HEK293 (cell line): Measurements from ENCODE around the gene SUCNR1.

Experiments
- CTCF ChIA-PET: fragments of 350-600 bp; formaldehyde crosslinking; extraction: SDS; loops from one replicate; lab custom pipeline; 2021; ENCODE audit warnings: antibody characterized with exemption; lab: Yijun Ruan, JAX
- POLR2A ChIA-PET: fragments of 300-600 bp; formaldehyde crosslinking; extraction: SDS; loops from one replicate; lab custom pipeline; 2020; ENCODE audit warnings: antibody characterized with exemption, inconsistent platforms; lab: Yijun Ruan, JAX
- H3K27ac ChIP-seq: fragments of 200-500 bp; sonication (Bioruptor generic); 2 replicates; pipeline ENCODE4 v1.5.1; 2014; ENCODE audit warnings: low read depth, low read length, control low read depth, inconsistent platforms; ENCODE audit errors: extremely low read depth
- H3K36me3 ChIP-seq, 2 experiments: fragments of 200-500 bp in 1 of 2; sonication (Bioruptor generic) in 1 of 2; 1 replicate in 1 of 2; 2 replicates in 1 of 2; pipeline ENCODE4 v1.5.1; 2014 to 2017; ENCODE audit warnings: inconsistent platforms in 2 of 2, low read length in 2 of 2; ENCODE audit not compliant: control insufficient read depth in 2 of 2, insufficient read depth in 1 of 2
- H3K4me1 ChIP-seq: fragments of 200-500 bp; sonication (Bioruptor generic); 2 replicates; pipeline ENCODE4 v1.5.1; 2014; ENCODE audit warnings: mild to moderate bottlenecking, low read length, inconsistent platforms; ENCODE audit not compliant: control insufficient read depth, insufficient read depth
- H3K4me3 ChIP-seq: 2 replicates; pipeline ENCODE4 v1.5.1; 2011; ENCODE audit warnings: low read depth, mild to moderate bottlenecking, control low read depth, low read length, moderate library complexity
- H3K9me3 ChIP-seq: fragments of 200-500 bp; sonication (Bioruptor generic); 2 replicates; pipeline ENCODE4 v1.5.1; 2014; ENCODE audit warnings: low read depth, low read length, inconsistent platforms; ENCODE audit not compliant: control insufficient read depth, insufficient read depth
- BCL11A ChIP-seq: fragments of 450-650 bp; formaldehyde crosslinking; IDR thresholded peaks from 2 replicates; pipeline ENCODE4 v1.5.1; 2016; ENCODE audit warnings: low read depth, missing biosample characterization, missing genetic modification characterization
- EGR2 ChIP-seq: fragments of 450-650 bp; formaldehyde crosslinking; IDR thresholded peaks from 2 replicates; pipeline ENCODE4 v1.5.1; 2016; ENCODE audit warnings: low read depth, missing biosample characterization, missing genetic modification characterization
- GFI1B ChIP-seq: fragments of 450-650 bp; formaldehyde crosslinking; IDR thresholded peaks from 2 replicates; pipeline ENCODE4 v1.5.1; 2016; ENCODE audit warnings: missing biosample characterization, missing genetic modification characterization
- MYNN ChIP-seq: fragments of 450-650 bp; formaldehyde crosslinking; IDR thresholded peaks from 2 replicates; pipeline ENCODE4 v1.5.1; 2016; ENCODE audit warnings: missing biosample characterization, missing genetic modification characterization, borderline replicate concordance
- ZNF138 ChIP-seq: fragments of 450-650 bp; formaldehyde crosslinking; IDR thresholded peaks from 2 replicates; pipeline ENCODE4 v1.5.1; 2016; ENCODE audit warnings: missing biosample characterization, missing genetic modification characterization, borderline replicate concordance
- ZNF146 ChIP-seq: fragments of 450-650 bp; formaldehyde crosslinking; IDR thresholded peaks from 2 replicates; pipeline ENCODE4 v1.5.1; 2016; ENCODE audit warnings: missing biosample characterization, missing genetic modification characterization
- ZNF157 ChIP-seq: fragments of 450-650 bp; formaldehyde crosslinking; IDR thresholded peaks from 2 replicates; pipeline ENCODE4 v1.5.1; 2016; ENCODE audit warnings: missing biosample characterization, missing genetic modification characterization
- ZNF16 ChIP-seq: fragments of 450-650 bp; formaldehyde crosslinking; IDR thresholded peaks from 2 replicates; pipeline ENCODE4 v1.5.1; 2016; ENCODE audit warnings: low read depth, missing biosample characterization, missing genetic modification characterization
- ZNF174 ChIP-seq: fragments of 450-650 bp; formaldehyde crosslinking; IDR thresholded peaks from 2 replicates; pipeline ENCODE4 v1.5.0; 2017; ENCODE audit warnings: missing biosample characterization, mild to moderate bottlenecking, missing genetic modification characterization
- ZNF2 ChIP-seq: fragments of 450-650 bp; formaldehyde crosslinking; IDR thresholded peaks from 2 replicates; pipeline ENCODE4 v1.5.1; 2016; ENCODE audit warnings: missing biosample characterization, missing genetic modification characterization
- ZNF214 ChIP-seq: fragments of 450-650 bp; formaldehyde crosslinking; IDR thresholded peaks from 2 replicates; pipeline ENCODE4 v1.5.1; 2017; ENCODE audit warnings: missing biosample characterization, mild to moderate bottlenecking, missing genetic modification characterization, borderline replicate concordance
- ZNF223 ChIP-seq: fragments of 450-650 bp; formaldehyde crosslinking; IDR thresholded peaks from 2 replicates; pipeline ENCODE4 v1.5.1; 2016; ENCODE audit warnings: missing biosample characterization, missing genetic modification characterization
- ZNF37A ChIP-seq: fragments of 450-650 bp; IDR thresholded peaks from 2 replicates; pipeline ENCODE4 v1.5.1; 2018; ENCODE audit warnings: missing biosample characterization, missing genetic modification characterization
- ZNF426 ChIP-seq: fragments of 450-650 bp; formaldehyde crosslinking; IDR thresholded peaks from 2 replicates; pipeline ENCODE4 v1.5.1; 2017; ENCODE audit warnings: missing biosample characterization, missing genetic modification characterization, mild to moderate bottlenecking, inconsistent platforms, moderate library complexity
- ZNF433 ChIP-seq: fragments of 450-650 bp; formaldehyde crosslinking; IDR thresholded peaks from 2 replicates; pipeline ENCODE4 v1.5.1; 2016; ENCODE audit warnings: missing biosample characterization, missing genetic modification characterization, low read depth
- ZNF596 ChIP-seq: fragments of 450-650 bp; IDR thresholded peaks from 2 replicates; pipeline ENCODE4 v1.5.0; 2018; ENCODE audit warnings: missing biosample characterization, mild to moderate bottlenecking, missing genetic modification characterization, moderate library complexity
- ZNF629 ChIP-seq: fragments of 450-650 bp; formaldehyde crosslinking; IDR thresholded peaks from 2 replicates; pipeline ENCODE4 v1.5.1; 2017; ENCODE audit warnings: missing biosample characterization, missing genetic modification characterization
- TF ChIP-seq, protein P1 (sequence below): fragments of 450-650 bp; formaldehyde crosslinking; IDR thresholded peaks from 2 replicates; pipeline ENCODE4 v1.5.1; 2016; ENCODE audit warnings: missing biosample characterization, missing genetic modification characterization
- TF ChIP-seq, protein P2 (sequence below): fragments of 450-650 bp; formaldehyde crosslinking; IDR thresholded peaks from 2 replicates; pipeline ENCODE4 v1.5.1; 2016; ENCODE audit warnings: missing biosample characterization, missing genetic modification characterization
- TF ChIP-seq, protein P3 (sequence below): fragments of 450-650 bp; formaldehyde crosslinking; IDR thresholded peaks from 2 replicates; pipeline ENCODE4 v1.5.1; 2016; ENCODE audit warnings: missing biosample characterization, missing genetic modification characterization
- TF ChIP-seq, protein P4 (sequence below): fragments of 450-650 bp; formaldehyde crosslinking; IDR thresholded peaks from 2 replicates; pipeline ENCODE4 v1.5.1; 2016; ENCODE audit warnings: missing biosample characterization, missing genetic modification characterization
- TF ChIP-seq, protein P5 (sequence below): fragments of 450-650 bp; formaldehyde crosslinking; IDR thresholded peaks from 2 replicates; pipeline ENCODE4 v1.5.1; 2016; ENCODE audit warnings: missing biosample characterization, missing genetic modification characterization

Gene SUCNR1

DNA sequence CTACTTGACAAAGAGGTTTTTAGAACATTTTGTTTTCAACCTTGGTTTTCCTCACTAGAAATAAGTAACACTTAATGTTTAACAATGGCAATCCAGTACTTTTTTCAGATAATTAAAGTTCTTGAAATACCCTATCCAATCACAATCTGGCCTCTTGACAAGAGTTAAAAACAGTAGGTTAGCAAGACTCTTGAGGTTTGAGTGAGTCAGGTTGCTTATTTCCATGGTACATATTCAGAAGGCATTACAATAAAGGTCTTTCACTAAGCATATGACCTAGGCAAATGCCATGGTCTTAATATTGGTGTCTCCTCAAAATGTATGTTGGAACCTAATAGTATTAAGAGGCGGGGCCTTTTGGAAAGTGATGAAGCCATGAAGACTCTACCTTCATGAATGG, 5.6 kb downstream of the SUCNR1 start:
- POLR2A ChIA-PET, result no interaction called here
- H3K9me3 ChIP-seq, result no peaks in the 10 kb centered on the region
- TF ChIP-seq BCL11A (tag by site-specific recombination), result no peak
- TF ChIP-seq ZNF433, result no peak
- TF ChIP-seq ZNF37A (tag by site-specific recombination), result no peak
- no peak for TF ChIP-seq ZNF426 (tag by site-specific recombination)
- TF ChIP-seq, protein P1, sequence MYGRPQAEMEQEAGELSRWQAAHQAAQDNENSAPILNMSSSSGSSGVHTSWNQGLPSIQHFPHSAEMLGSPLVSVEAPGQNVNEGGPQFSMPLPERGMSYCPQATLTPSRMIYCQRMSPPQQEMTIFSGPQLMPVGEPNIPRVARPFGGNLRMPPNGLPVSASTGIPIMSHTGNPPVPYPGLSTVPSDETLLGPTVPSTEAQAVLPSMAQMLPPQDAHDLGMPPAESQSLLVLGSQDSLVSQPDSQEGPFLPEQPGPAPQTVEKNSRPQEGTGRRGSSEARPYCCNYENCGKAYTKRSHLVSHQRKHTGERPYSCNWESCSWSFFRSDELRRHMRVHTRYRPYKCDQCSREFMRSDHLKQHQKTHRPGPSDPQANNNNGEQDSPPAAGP (tag by site-specific recombination), result no peak
- TF ChIP-seq, protein P2, sequence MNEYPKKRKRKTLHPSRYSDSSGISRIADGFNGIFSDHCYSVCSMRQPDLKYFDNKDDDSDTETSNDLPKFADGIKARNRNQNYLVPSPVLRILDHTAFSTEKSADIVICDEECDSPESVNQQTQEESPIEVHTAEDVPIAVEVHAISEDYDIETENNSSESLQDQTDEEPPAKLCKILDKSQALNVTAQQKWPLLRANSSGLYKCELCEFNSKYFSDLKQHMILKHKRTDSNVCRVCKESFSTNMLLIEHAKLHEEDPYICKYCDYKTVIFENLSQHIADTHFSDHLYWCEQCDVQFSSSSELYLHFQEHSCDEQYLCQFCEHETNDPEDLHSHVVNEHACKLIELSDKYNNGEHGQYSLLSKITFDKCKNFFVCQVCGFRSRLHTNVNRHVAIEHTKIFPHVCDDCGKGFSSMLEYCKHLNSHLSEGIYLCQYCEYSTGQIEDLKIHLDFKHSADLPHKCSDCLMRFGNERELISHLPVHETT, result no peak
- no peak for TF ChIP-seq ZNF157 (tag by site-specific recombination)
- no peak for TF ChIP-seq ZNF2 (tag by site-specific recombination)
- TF ChIP-seq ZNF16 (tag by site-specific recombination), result no peak
- no peak for TF ChIP-seq GFI1B (tag by site-specific recombination)
- TF ChIP-seq, protein P3, sequence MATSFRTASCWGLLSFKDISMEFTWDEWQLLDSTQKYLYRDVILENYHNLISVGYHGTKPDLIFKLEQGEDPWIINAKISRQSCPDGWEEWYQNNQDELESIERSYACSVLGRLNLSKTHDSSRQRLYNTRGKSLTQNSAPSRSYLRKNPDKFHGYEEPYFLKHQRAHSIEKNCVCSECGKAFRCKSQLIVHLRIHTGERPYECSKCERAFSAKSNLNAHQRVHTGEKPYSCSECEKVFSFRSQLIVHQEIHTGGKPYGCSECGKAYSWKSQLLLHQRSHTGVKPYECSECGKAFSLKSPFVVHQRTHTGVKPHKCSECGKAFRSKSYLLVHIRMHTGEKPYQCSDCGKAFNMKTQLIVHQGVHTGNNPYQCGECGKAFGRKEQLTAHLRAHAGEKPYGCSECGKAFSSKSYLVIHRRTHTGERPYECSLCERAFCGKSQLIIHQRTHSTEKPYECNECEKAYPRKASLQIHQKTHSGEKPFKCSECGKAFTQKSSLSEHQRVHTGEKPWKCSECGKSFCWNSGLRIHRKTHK, result no peak
- TF ChIP-seq ZNF146 (tag by site-specific recombination), result no peak
- TF ChIP-seq, all 188 proteins: peak for 0
- Histone ChIP-seq H3K36me3 (no peaks in the 10 kb centered on the region), H3K4me1 (no peaks in the 10 kb centered on the region), H3K4me3 (no peak overlapping the region), H3K27ac (no peak overlapping the region)
- CTCF ChIA-PET, result no interaction called here

DNA sequence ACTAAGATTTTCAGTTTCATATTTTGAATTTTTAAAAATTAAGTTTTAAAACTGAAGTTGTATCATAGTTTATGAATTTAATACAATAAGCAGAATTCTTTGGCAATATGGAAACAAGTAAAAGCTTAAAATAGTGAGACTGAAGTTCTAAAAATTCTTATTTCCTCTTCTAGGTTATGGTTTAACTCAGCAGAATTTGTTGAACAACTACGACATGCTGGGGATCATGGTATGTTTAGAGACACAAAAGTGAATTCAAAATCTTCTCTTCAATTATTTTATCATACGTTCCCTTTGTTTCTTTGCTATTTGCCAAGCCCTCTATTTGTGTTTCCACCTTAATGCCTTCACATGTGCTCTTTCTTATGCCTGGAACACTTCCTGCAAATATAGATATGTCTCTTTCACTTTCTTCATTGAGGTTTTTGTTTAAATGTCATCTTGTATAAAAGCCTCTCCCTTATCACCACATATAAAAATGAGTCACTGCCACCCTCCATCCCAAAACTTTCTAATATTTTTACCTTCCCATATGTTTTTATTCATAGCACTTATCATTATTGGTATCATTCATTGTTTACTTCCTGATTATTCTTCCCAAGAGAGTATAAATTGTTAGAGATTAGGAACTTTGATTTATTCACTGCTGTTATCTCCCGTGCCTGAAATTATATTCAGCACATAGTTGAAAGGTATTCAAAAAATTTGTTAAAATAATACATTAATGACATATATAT, 6.4 kb downstream of the SUCNR1 start:
- CTCF ChIA-PET, result no interaction called here
- no peak overlapping the region for H3K4me3 ChIP-seq
- no peaks in the 10 kb centered on the region for H3K36me3 ChIP-seq
- H3K4me1 ChIP-seq, result no peaks in the 10 kb centered on the region
- POLR2A ChIA-PET, result no interaction called here
- H3K27ac ChIP-seq, result no peak overlapping the region
- no peaks in the 10 kb centered on the region for H3K9me3 ChIP-seq
- TF ChIP-seq, protein P4, sequence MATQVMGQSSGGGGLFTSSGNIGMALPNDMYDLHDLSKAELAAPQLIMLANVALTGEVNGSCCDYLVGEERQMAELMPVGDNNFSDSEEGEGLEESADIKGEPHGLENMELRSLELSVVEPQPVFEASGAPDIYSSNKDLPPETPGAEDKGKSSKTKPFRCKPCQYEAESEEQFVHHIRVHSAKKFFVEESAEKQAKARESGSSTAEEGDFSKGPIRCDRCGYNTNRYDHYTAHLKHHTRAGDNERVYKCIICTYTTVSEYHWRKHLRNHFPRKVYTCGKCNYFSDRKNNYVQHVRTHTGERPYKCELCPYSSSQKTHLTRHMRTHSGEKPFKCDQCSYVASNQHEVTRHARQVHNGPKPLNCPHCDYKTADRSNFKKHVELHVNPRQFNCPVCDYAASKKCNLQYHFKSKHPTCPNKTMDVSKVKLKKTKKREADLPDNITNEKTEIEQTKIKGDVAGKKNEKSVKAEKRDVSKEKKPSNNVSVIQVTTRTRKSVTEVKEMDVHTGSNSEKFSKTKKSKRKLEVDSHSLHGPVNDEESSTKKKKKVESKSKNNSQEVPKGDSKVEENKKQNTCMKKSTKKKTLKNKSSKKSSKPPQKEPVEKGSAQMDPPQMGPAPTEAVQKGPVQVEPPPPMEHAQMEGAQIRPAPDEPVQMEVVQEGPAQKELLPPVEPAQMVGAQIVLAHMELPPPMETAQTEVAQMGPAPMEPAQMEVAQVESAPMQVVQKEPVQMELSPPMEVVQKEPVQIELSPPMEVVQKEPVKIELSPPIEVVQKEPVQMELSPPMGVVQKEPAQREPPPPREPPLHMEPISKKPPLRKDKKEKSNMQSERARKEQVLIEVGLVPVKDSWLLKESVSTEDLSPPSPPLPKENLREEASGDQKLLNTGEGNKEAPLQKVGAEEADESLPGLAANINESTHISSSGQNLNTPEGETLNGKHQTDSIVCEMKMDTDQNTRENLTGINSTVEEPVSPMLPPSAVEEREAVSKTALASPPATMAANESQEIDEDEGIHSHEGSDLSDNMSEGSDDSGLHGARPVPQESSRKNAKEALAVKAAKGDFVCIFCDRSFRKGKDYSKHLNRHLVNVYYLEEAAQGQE (tag by site-specific recombination), result no peak
- TF ChIP-seq MYNN (tag by site-specific recombination), result no peak

DNA sequence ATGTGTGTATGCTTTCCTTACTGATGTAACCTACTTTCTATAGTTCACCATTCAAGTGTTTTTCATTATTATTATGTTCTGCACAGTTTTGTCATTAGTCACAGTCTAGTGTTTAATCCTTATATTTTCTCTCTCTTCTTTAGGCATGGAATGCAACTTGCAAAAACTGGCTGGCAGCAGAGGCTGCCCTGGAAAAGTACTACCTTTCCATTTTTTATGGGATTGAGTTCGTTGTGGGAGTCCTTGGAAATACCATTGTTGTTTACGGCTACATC, 6.9 kb downstream of the SUCNR1 start:
- POLR2A ChIA-PET, result no interaction called here
- H3K9me3 ChIP-seq, result no peaks in the 10 kb centered on the region
- H3K27ac ChIP-seq, result no peak overlapping the region
- no peak overlapping the region for H3K4me3 ChIP-seq
- no peaks in the 10 kb centered on the region for H3K4me1 ChIP-seq
- CTCF ChIA-PET, result no interaction called here
- H3K36me3 ChIP-seq, result no peaks in the 10 kb centered on the region
- TF ChIP-seq ZNF629 (tag by site-specific recombination) (no peak), ZNF174 (tag by site-specific recombination) (no peak), ZNF146 (tag by site-specific recombination) (no peak), ZNF138 (tag by site-specific recombination) (no peak), ZNF214 (tag by site-specific recombination) (no peak), EGR2 (tag by site-specific recombination) (no peak), ZNF596 (tag by site-specific recombination) (no peak), ZNF223 (tag by site-specific recombination) (no peak), BCL11A (tag by site-specific recombination) (no peak)
- TF ChIP-seq, protein P5, sequence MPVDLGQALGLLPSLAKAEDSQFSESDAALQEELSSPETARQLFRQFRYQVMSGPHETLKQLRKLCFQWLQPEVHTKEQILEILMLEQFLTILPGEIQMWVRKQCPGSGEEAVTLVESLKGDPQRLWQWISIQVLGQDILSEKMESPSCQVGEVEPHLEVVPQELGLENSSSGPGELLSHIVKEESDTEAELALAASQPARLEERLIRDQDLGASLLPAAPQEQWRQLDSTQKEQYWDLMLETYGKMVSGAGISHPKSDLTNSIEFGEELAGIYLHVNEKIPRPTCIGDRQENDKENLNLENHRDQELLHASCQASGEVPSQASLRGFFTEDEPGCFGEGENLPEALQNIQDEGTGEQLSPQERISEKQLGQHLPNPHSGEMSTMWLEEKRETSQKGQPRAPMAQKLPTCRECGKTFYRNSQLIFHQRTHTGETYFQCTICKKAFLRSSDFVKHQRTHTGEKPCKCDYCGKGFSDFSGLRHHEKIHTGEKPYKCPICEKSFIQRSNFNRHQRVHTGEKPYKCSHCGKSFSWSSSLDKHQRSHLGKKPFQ (tag by site-specific recombination), result no peak
